K562 (cell line): ENCODE data around the gene RNF11. TPM values are rescaled to one million over a fixed set of nuclear protein-coding genes. Genes with fewer than 3 reads are reported as not detected.

Experiments used
- AFF4 ChIP-seq: sonication (generic); formaldehyde crosslinking; IDR thresholded peaks from 2 replicates; pipeline ENCODE4 v1.8.0; 2023; ENCODE audit warnings: mild to moderate bottlenecking, missing genetic modification reagents
- ATF7 ChIP-seq: fragments of 450-650 bp; IDR thresholded peaks from 2 replicates; pipeline ENCODE4 v1.7.1; 2014; ENCODE audit warnings: mild to moderate bottlenecking, moderate library complexity
- ETV1 ChIP-seq: fragments of 450-650 bp; conservative IDR thresholded peaks from 2 replicates; pipeline ENCODE4 v1.6.1; 2016; ENCODE audit warnings: missing genetic modification characterization, control low read depth, low read depth, missing compliant biosample characterization
- FOXK2 ChIP-seq, 2 experiments: fragments of 450-650 bp; IDR thresholded peaks in 1 of 2; conservative IDR thresholded peaks in 1 of 2; 2 replicates each; pipeline ENCODE4 v1.6.1; 2016; ENCODE audit warnings: low read depth in 2 of 2, mild to moderate bottlenecking in 1 of 2
- GATAD2A ChIP-seq: fragments of 450-650 bp; IDR thresholded peaks from 2 replicates; pipeline ENCODE4 v1.6.1; 2017
- KDM4B ChIP-seq, 2 experiments: fragments of 450-650 bp in 1 of 2; sonication (generic) in 1 of 2; IDR thresholded peaks; 2 replicates each; pipeline ENCODE4 v1.6.1; 2016 to 2017; ENCODE audit warnings: borderline replicate concordance in 2 of 2, antibody characterized with exemption in 1 of 2, low read depth in 1 of 2, mild to moderate bottlenecking in 1 of 2
- KHSRP ChIP-seq: fragments of 450-650 bp; IDR thresholded peaks from 2 replicates; pipeline ENCODE4 v1.6.1; 2017
- NCOA2 ChIP-seq, 2 experiments: fragments of 450-650 bp; IDR thresholded peaks; 2 replicates each; pipeline ENCODE4 v1.6.1; 2018; ENCODE audit warnings: mild to moderate bottlenecking in 2 of 2, moderate library complexity in 1 of 2; ENCODE audit not compliant: partially characterized antibody in 2 of 2
- PRMT5 ChIP-seq: sonication (generic); formaldehyde crosslinking; IDR thresholded peaks from 2 replicates; pipeline ENCODE4 v1.5.0; 2020; ENCODE audit warnings: missing genetic modification reagents
- PURB ChIP-seq: sonication (generic); formaldehyde crosslinking; IDR thresholded peaks from 2 replicates; pipeline ENCODE4 v1.9.0; 2021; ENCODE audit warnings: low read depth, mild to moderate bottlenecking, missing genetic modification reagents
- RB1 ChIP-seq: fragments of 450-650 bp; IDR thresholded peaks from 2 replicates; pipeline ENCODE4 v1.6.1; 2017; ENCODE audit warnings: low read depth, mild to moderate bottlenecking
- RBM17 ChIP-seq: fragments of 200-400 bp; formaldehyde crosslinking; IDR thresholded peaks from 2 replicates; pipeline ENCODE4 v1.6.1; 2017; ENCODE audit warnings: low read depth, mild to moderate bottlenecking, low read length, borderline replicate concordance
- SMARCA4 ChIP-seq: fragments of 450-650 bp; IDR thresholded peaks from 2 replicates; pipeline ENCODE4 v1.6.1; 2016
- SRSF7 ChIP-seq: fragments of 200-400 bp; formaldehyde crosslinking; optimal IDR thresholded peaks from 2 replicates; pipeline ENCODE3; 2017; ENCODE audit warnings: mild to moderate bottlenecking, low read depth, low read length
- TAF15 ChIP-seq: fragments of 200-400 bp; formaldehyde crosslinking; IDR thresholded peaks from 2 replicates; pipeline ENCODE4 v1.6.1; 2017; ENCODE audit warnings: mild to moderate bottlenecking, low read depth, low read length, moderate library complexity
- TSC22D4 ChIP-seq: fragments of 450-650 bp; IDR thresholded peaks from 2 replicates; pipeline ENCODE4 v1.6.1; 2016; ENCODE audit warnings: missing genetic modification characterization, missing biosample characterization, control low read depth
- USF1 ChIP-seq: sonication (generic); formaldehyde crosslinking; IDR thresholded peaks from 2 replicates; pipeline ENCODE4 v1.9.0; 2022; ENCODE audit warnings: mild to moderate bottlenecking, missing genetic modification reagents
- ZBED1 ChIP-seq: IDR thresholded peaks from 2 replicates; pipeline ENCODE4 v1.6.1; 2014
- ZBTB1 ChIP-seq: sonication (generic); formaldehyde crosslinking; IDR thresholded peaks from 2 replicates; pipeline ENCODE4 v1.8.1; 2023; ENCODE audit warnings: missing genetic modification reagents, low read depth, mild to moderate bottlenecking, borderline replicate concordance
- ZNF224 ChIP-seq: sonication (generic); formaldehyde crosslinking; IDR thresholded peaks from 2 replicates; pipeline ENCODE4 v1.8.0; 2022; ENCODE audit warnings: mild to moderate bottlenecking, missing genetic modification reagents
- ZNF398 ChIP-seq: fragments of 250-450 bp; sonication (Bioruptor Pico); IDR thresholded peaks from 2 replicates; pipeline ENCODE4 v1.8.0; 2021; ENCODE audit warnings: moderate library complexity, mild to moderate bottlenecking, inconsistent platforms
- ZNF75A ChIP-seq: fragments of 450-650 bp; formaldehyde crosslinking; IDR thresholded peaks from 2 replicates; pipeline ENCODE4 v1.4.0; 2020; ENCODE audit warnings: mild to moderate bottlenecking
- ZNF76 ChIP-seq: fragments of 250-450 bp; sonication (Bioruptor Pico); IDR thresholded peaks from 2 replicates; pipeline ENCODE4 v1.4.0; 2020; ENCODE audit warnings: mild to moderate bottlenecking, moderate library complexity, borderline replicate concordance
- polyA plus RNA-seq, 8 experiments: library from polyadenylated mRNA; depleted of rRNA in 4 of 8; stranded (reverse) in 5 of 8; unstranded in 3 of 8; fragments of >200 nt; fragmentation: Nextera tagmentation in 2 of 8; fragmentation: Illumina TruSeq in 1 of 8; extraction: Ambion mirVana in 2 of 8; extraction: Trizol in 1 of 8; gene quantifications; 2 replicates each; pipeline versions ENCODE4 v1.2.1 to v1.2.3, GENCODE V29; 2011 to 2014; ENCODE audit warnings: inconsistent platforms in 1 of 8, missing spikeins in 1 of 8
- total RNA-seq, 7 experiments: library from RNA; depleted of rRNA in 6 of 7; stranded (reverse); fragments of >200 nt in 6 of 7; fragmentation: Illumina TruSeq in 2 of 7; extraction: Trizol in 2 of 7; gene quantifications; 2 replicates each; pipeline versions ENCODE4 v1.2.1 to v1.2.3, GENCODE V29; 2011 to 2021; ENCODE audit warnings: low replicate concordance in 1 of 7

Gene RNF11
- total and polyA plus RNA-seq, 9 of the 15 experiments (the other 6 are each of a cell fraction or from before 2014, with no cell fraction given), result 5.7 to 34.3 (median 23.1) TPM

- TF ChIP-seq SRSF7 (no peak), RB1 (peak; percentile 93), USF1 (CRISPR knock-in tag) (no peak), TAF15 (no peak), ETV1 (peak; percentile 90), NCOA2 (IDR thresholded peaks at IDR 0.05; ENCODE audit: partially characterized antibody in 2 of 2) (no peak), ZBTB1 (CRISPR knock-in tag) (peak; percentile 54; the same call in 1 of the 2 replicates), KDM4B (IDR thresholded peaks at IDR 0.05; ENCODE audit: borderline replicate concordance in 2 of 2, low read depth in 1 of 2) (peak in 1 of 2 experiments; percentile 32; a peak in 1 of 4 replicates), ZBED1 (no peak), FOXK2 (conservative IDR thresholded peaks at IDR 0.05 in 1 of 2, IDR thresholded peaks at IDR 0.05 in 1 of 2; ENCODE audit: low read depth in 2 of 2) (no peak), AFF4 (CRISPR knock-in tag) (0 out of 2 replicates have a peak, but pooled peaks have one; percentile 63), RBM17 (no peak), ZNF76 (CRISPR knock-in tag) (no peak), SMARCA4 (no peak), GATAD2A (0 out of 2 replicates have a peak, but pooled peaks have one; percentile 67), KHSRP (no peak), ZNF75A (CRISPR knock-in tag) (no peak), PRMT5 (CRISPR knock-in tag) (no peak), ATF7 (peak; percentile 40; the same call in 1 of the 2 replicates), PURB (no peak), ZNF398 (CRISPR knock-in tag) (no peak), TSC22D4 (no peak), ZNF224 (CRISPR knock-in tag) (no peak)
These were observed 60.6 kb downstream of the RNF11 start (continued) for GRCh38 chr1:51296383-51297357.
